GM12878 (cell line): ENCODE data around the gene PDE6G. TPM values are rescaled to one million over a fixed set of nuclear protein-coding genes. Genes with fewer than 3 reads are reported as not detected.

Experiments
- ATAC-seq: fragments of 200-7000 bp; cut with Tn5 transposase; 3 replicates; pipeline ENCODE4 v1.9.1; 2020; ENCODE audit warnings: mild to moderate bottlenecking, moderate library complexity
- BruUV-seq: library from RNA; stranded (reverse); fragments of 400-500 nt; replicated peaks from 2 replicates; lab custom pipeline; 2021; lab: Mats Ljungman, UMichigan
- CTCF ChIA-PET: fragments of 300-600 bp; sonication (Branson Sonifier 250); formaldehyde crosslinking; extraction: SDS; loops from one replicate; lab custom pipeline; 2021; ENCODE audit warnings: inconsistent platforms; lab: Yijun Ruan, JAX
- POLR2A ChIA-PET: fragments of 350-600 bp; formaldehyde crosslinking; extraction: SDS; loops from one replicate; lab custom pipeline; 2021; ENCODE audit warnings: inconsistent platforms; lab: Charles Lee
- RAD21 ChIA-PET: fragments of 300-600 bp; sonication (Branson Sonifier 250); formaldehyde crosslinking; loops from one replicate; lab custom pipeline; 2023; ENCODE audit warnings: antibody characterized with exemption; ENCODE audit not compliant: unreplicated experiment; lab: Charles Lee
- SMC1A ChIA-PET: fragments of 300-600 bp; sonication (Branson Sonifier 250); formaldehyde crosslinking; loops from one replicate; lab custom pipeline; 2023; ENCODE audit not compliant: unreplicated experiment, uncharacterized antibody; lab: Charles Lee
- DNase-seq: peaks from one replicate; pipeline ENCODE4 v3.0.0-alpha.2; 2011; ENCODE audit warnings: low read depth, low spot score
- FAIRE-seq: peaks from 3 replicates; lab custom pipeline; 2011; peaks lifted over from hg19 to GRCh38; lab: Jason Lieb, UNC
- H2AFZ ChIP-seq: 2 replicates; pipeline ENCODE4 v1.6.0; 2011; ENCODE audit warnings: low read depth, low read length, control low read depth; ENCODE audit not compliant: control insufficient read depth
- H3K27ac ChIP-seq: 2 replicates; pipeline ENCODE4 v1.5.1; 2011; ENCODE audit warnings: control low read depth; ENCODE audit not compliant: control insufficient read depth, insufficient read depth
- H3K27me3 ChIP-seq, 2 experiments: replicated peaks in 1 of 2; 2 replicates each; pipeline versions ENCODE4 v1.6.0 to v1.6.1; 2011; ENCODE audit warnings: low read length in 1 of 2; ENCODE audit not compliant: control insufficient read depth in 2 of 2, insufficient read depth in 2 of 2
- H3K36me3 ChIP-seq, 2 experiments: 2 replicates each; pipeline ENCODE4 v1.5.1; 2011; ENCODE audit warnings: low read length in 1 of 2; ENCODE audit not compliant: control insufficient read depth in 2 of 2, insufficient read depth in 2 of 2
- H3K4me1 ChIP-seq: 2 replicates; pipeline ENCODE4 v1.6.1; 2011; ENCODE audit warnings: mild to moderate bottlenecking, low read length, moderate library complexity, mixed read lengths; ENCODE audit not compliant: control insufficient read depth, insufficient read depth
- H3K4me2 ChIP-seq: 2 replicates; pipeline ENCODE4 v1.6.0; 2011; ENCODE audit warnings: control low read depth; ENCODE audit not compliant: control insufficient read depth, insufficient read depth
- H3K4me3 ChIP-seq: fragments of 200-600 bp; sonication (generic); 2 replicates; pipeline ENCODE4 v1.5.1; 2016
- H3K79me2 ChIP-seq: 2 replicates; pipeline ENCODE4 v1.6.0; 2011; ENCODE audit warnings: low read length; ENCODE audit not compliant: control insufficient read depth, insufficient read depth
- H3K9ac ChIP-seq: 2 replicates; pipeline ENCODE4 v1.8.0; 2011; ENCODE audit warnings: low read length, control low read depth, mixed read lengths; ENCODE audit not compliant: control insufficient read depth, insufficient read depth
- H3K9me3 ChIP-seq: replicated peaks from 3 replicates; pipeline ENCODE4 v1.5.1; 2011; ENCODE audit warnings: mild to moderate bottlenecking, low read length; ENCODE audit not compliant: control insufficient read depth, insufficient read depth
- H4K20me1 ChIP-seq: 2 replicates; pipeline ENCODE4 v1.6.0; 2011; ENCODE audit not compliant: control insufficient read depth, insufficient read depth
- HCFC1 ChIP-seq: fragments of 150-350 bp; IDR thresholded peaks from 2 replicates; pipeline ENCODE4 v1.6.1; 2014; ENCODE audit warnings: low read length
- MEF2B ChIP-seq: fragments of 450-650 bp; IDR thresholded peaks from 2 replicates; pipeline ENCODE4 v1.6.1; 2018; ENCODE audit warnings: mild to moderate bottlenecking, moderate library complexity; ENCODE audit not compliant: partially characterized antibody, poor library complexity, severe bottlenecking
- MYC ChIP-seq: IDR thresholded peaks from 2 replicates; pipeline ENCODE4 v1.6.1; 2011; ENCODE audit warnings: mild to moderate bottlenecking, low read length, moderate library complexity, inconsistent platforms; ENCODE audit not compliant: insufficient read depth, insufficient replicate concordance, insufficient read length, severe bottlenecking
- NBN ChIP-seq: fragments of 450-650 bp; IDR thresholded peaks from 2 replicates; pipeline ENCODE4 v1.6.1; 2016
- NR2C1 ChIP-seq: fragments of 450-650 bp; IDR thresholded peaks from 2 replicates; pipeline ENCODE4 v1.6.1; 2017; ENCODE audit warnings: antibody characterized with exemption, mild to moderate bottlenecking, moderate library complexity
- WGBS: methylation state at CpG from one replicate; pipeline ENCODE4 v1.1.6; 2016; ENCODE audit warnings: low lambda C conversion rate; ENCODE audit not compliant: insufficient replicate concordance, insufficient coverage; ENCODE audit errors: missing lambda C conversion rate; 5-methylcytosine and 5-hydroxymethylcytosine counted together
- in situ Hi-C: fragments of 300-500 bp; cut with MboI; formaldehyde crosslinking; loops from 9 replicates; pipeline ENCODE4 v1.14.3; 2018; ENCODE audit warnings: mixed read lengths
- intact Hi-C: fragments of 100-400 bp; cut with micrococcal nuclease; formaldehyde crosslinking; loops from one replicate; pipeline ENCODE4 v1.14.2; 2022; ENCODE audit not compliant: unreplicated experiment
- polyA plus RNA-seq, 11 experiments: library from polyadenylated mRNA; depleted of rRNA in 4 of 11; unstranded in 6 of 11; stranded (reverse) in 5 of 11; fragments of >200 nt; fragmentation: Nextera tagmentation in 4 of 11; fragmentation: Illumina TruSeq in 1 of 11; extraction: Ambion mirVana in 4 of 11; extraction: Trizol in 1 of 11; gene quantifications; 1 replicate in 1 of 11; 2 replicates in 10 of 11; pipeline versions ENCODE4 v1.2.1 to v1.2.3, GENCODE V29; 2011 to 2016; ENCODE audit warnings: inconsistent platforms in 2 of 11, missing spikeins in 2 of 11, low read depth in 1 of 11
- total RNA-seq, 4 experiments: library from RNA; depleted of rRNA in 3 of 4; stranded (reverse); fragments of >200 nt in 3 of 4; fragmentation: Illumina TruSeq in 1 of 4; extraction: Trizol in 1 of 4; gene quantifications; 2 replicates each; pipeline versions ENCODE4 v1.2.1 to v1.2.3, GENCODE V29; 2013 to 2021
- TF ChIP-seq, protein P1 (sequence below): IDR thresholded peaks from 2 replicates; pipeline ENCODE4 v1.6.1; 2012; ENCODE audit warnings: mild to moderate bottlenecking, low read depth, low read length

The PDE6G gene
- total and polyA plus RNA-seq, 10 of the 15 experiments (the other 5 are each of a cell fraction or from before 2014, with no cell fraction given) = 0.55 to 12.1 (median 4.3) TPM

DNA sequence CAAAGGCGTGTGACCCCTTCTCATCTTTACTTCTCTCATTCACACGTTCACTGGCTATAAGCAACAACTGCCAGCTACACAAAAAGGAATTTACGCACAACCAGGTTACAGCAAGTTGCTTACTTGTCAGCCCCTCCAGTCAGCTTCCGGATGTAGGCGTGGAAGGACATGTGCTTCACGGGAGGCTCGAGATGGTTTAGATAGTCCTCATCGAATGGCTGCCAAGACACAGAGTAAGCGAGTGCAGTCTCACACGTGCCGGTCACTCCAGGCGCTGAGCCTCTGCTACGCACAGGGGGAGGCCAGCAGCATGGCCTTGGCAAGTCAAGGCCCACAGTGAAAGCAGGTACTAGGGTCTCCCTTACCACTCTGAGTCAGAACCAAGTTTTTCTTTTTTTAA, 47.7 kb downstream of the PDE6G start:
- DNase-seq (no peak), FAIRE-seq (no peak), ATAC-seq (no peak)
- in situ Hi-C loops (no loop called here), intact Hi-C loops (no loop called here)
- H3K27me3 ChIP-seq = no peaks in the 10 kb centered on the region
- TF ChIP-seq HCFC1 = no peak
- ChIA-PET RAD21 (no interaction called here), POLR2A (interaction anchor here (0.5 kb wide), 1 partner anchor 9 kb away, joined by 3 read pairs; no protein-coding TSS in a partner anchor), SMC1A (no interaction called here), CTCF (interaction anchor here (2.6 kb wide), 1 partner anchor 8 kb away, joined by 11 read pairs; no protein-coding TSS in a partner anchor)
- H3K9me3 ChIP-seq = no peaks in the 10 kb centered on the region
- no peaks in the 10 kb centered on the region; the same call in 1 of the 2 replicates for H3K79me2 ChIP-seq
- no peaks in the 10 kb centered on the region for H3K4me1 ChIP-seq
- H3K4me3 ChIP-seq = no peak overlapping the region
- 97% methylated on average over 13 of the region's 13 CpGs for WGBS
- no peak overlapping the region for H3K27ac ChIP-seq
- H3K36me3 ChIP-seq = peaks cover 29 to 37% of the 10 kb centered on the region in 2 experiments
- no peaks in the 10 kb centered on the region for H4K20me1 ChIP-seq
- H2AFZ ChIP-seq = no peak overlapping the region
- no peak overlapping the region for H3K9ac ChIP-seq
- BruUV-seq = no TSS peak
- H3K4me2 ChIP-seq = no peak overlapping the region

DNA sequence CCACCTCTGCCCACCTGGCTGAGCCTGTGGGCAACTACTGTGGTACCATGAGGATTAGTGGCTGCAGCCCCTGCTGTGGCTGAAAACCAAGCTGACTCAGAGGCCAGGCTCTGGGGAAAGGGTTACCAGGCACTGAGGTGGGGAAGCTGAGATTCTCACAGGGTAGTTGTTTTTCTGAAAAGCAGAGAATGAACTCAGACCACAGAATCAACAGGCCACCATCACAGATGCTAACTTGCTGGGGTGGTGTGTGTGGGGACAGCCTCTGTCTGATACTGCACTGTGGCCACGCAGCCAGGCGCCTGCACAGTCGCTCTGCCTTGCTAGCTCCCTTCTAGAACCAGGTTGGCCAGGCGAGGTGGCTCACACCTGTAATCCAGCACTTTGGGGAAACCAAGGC, 48.3 kb downstream of the PDE6G start:
- 96% methylated on average over 4 of the region's 4 CpGs for WGBS
- no peak overlapping the region for H3K9ac ChIP-seq
- H3K4me3 ChIP-seq = no peak overlapping the region
- no peak for TF ChIP-seq MEF2B
- no peak for TF ChIP-seq NR2C1
- no peak for TF ChIP-seq NBN
- TF ChIP-seq MYC = no peak
- TF ChIP-seq, protein P1, sequence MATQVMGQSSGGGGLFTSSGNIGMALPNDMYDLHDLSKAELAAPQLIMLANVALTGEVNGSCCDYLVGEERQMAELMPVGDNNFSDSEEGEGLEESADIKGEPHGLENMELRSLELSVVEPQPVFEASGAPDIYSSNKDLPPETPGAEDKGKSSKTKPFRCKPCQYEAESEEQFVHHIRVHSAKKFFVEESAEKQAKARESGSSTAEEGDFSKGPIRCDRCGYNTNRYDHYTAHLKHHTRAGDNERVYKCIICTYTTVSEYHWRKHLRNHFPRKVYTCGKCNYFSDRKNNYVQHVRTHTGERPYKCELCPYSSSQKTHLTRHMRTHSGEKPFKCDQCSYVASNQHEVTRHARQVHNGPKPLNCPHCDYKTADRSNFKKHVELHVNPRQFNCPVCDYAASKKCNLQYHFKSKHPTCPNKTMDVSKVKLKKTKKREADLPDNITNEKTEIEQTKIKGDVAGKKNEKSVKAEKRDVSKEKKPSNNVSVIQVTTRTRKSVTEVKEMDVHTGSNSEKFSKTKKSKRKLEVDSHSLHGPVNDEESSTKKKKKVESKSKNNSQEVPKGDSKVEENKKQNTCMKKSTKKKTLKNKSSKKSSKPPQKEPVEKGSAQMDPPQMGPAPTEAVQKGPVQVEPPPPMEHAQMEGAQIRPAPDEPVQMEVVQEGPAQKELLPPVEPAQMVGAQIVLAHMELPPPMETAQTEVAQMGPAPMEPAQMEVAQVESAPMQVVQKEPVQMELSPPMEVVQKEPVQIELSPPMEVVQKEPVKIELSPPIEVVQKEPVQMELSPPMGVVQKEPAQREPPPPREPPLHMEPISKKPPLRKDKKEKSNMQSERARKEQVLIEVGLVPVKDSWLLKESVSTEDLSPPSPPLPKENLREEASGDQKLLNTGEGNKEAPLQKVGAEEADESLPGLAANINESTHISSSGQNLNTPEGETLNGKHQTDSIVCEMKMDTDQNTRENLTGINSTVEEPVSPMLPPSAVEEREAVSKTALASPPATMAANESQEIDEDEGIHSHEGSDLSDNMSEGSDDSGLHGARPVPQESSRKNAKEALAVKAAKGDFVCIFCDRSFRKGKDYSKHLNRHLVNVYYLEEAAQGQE = no peak
- ATAC-seq (no peak), DNase-seq (no peak), FAIRE-seq (no peak)
- CTCF ChIA-PET = interaction anchor here (0.6 to 2.6 kb wide), 4 partner anchors 8 to 124 kb away, joined by 3 to 11 read pairs (median 4); no protein-coding TSS in a partner anchor
- in situ Hi-C loops (no loop called here), intact Hi-C loops (no loop called here)
- no TSS peak for BruUV-seq
- no peaks in the 10 kb centered on the region for H3K4me1 ChIP-seq
- RAD21 ChIA-PET = no interaction called here
- no peaks in the 10 kb centered on the region for H3K27me3 ChIP-seq
- H3K4me2 ChIP-seq = no peak overlapping the region
- no peaks in the 10 kb centered on the region for H3K9me3 ChIP-seq
- SMC1A ChIA-PET = no interaction called here
- peaks cover 31 to 40% of the 10 kb centered on the region in 2 experiments for H3K36me3 ChIP-seq
- no peak overlapping the region for H2AFZ ChIP-seq
- POLR2A ChIA-PET = no interaction called here
- no peaks in the 10 kb centered on the region for H4K20me1 ChIP-seq
- H3K79me2 ChIP-seq = no peaks in the 10 kb centered on the region; the same call in 1 of the 2 replicates
- no peak overlapping the region for H3K27ac ChIP-seq
